ENCODE results near the gene GADD45GIP1. TPM values are rescaled to one million over a fixed set of nuclear protein-coding genes. Genes with fewer than 3 reads are reported as not detected.
A peak's percentile ranks its signal among the peaks of the same experiment; 100 is the strongest.

Gene GADD45GIP1
- total and polyA plus RNA-seq, 10 of the 15 experiments (the other 5 are each of a cell fraction or from before 2014, with no cell fraction given), result 5.1 to 136 (median 30.1) TPM

GRCh38 chr19:12965017-12965811 is 8.2 kb upstream of the GADD45GIP1 start (continued):
- peak; percentile 31 for TF ChIP-seq MEF2B (IDR thresholded peaks at IDR 0.05; ENCODE audit: partially characterized antibody, poor library complexity, severe bottlenecking)
- TF ChIP-seq NR2F1 (conservative IDR thresholded peaks at IDR 0.05), result peak; percentile 58
- TF ChIP-seq BCL11A (IDR thresholded peaks at IDR 0.05; ENCODE audit: low read depth, low read length), result no peak
- no peak for TF ChIP-seq USF1 (IDR thresholded peaks at IDR 0.05; ENCODE audit: borderline replicate concordance, extremely low read length, insufficient read depth, low read depth, low read length)
- TF ChIP-seq RAD21 (IDR thresholded peaks at IDR 0.05; ENCODE audit: insufficient read depth, low read depth, low read length), result peak; percentile 68
- no peak for TF ChIP-seq RFX5 (IDR thresholded peaks at IDR 0.05; ENCODE audit: low read depth, low read length)
- peak; percentile 81 to 99 (median 97) for TF ChIP-seq CTCF (IDR thresholded peaks at IDR 0.05 in 2 of 3, conservative IDR thresholded peaks at IDR 0.05 in 1 of 3; ENCODE audit: control insufficient read depth in 2 of 3, extremely low read depth in 1 of 3, insufficient read depth in 1 of 3, low read depth in 3 of 3, low read length in 3 of 3)
- 0 out of 2 replicates have a peak, but pooled peaks have one; percentile 18 for TF ChIP-seq TBL1XR1 (IDR thresholded peaks at IDR 0.05; ENCODE audit: low read depth, low read length)
- no peak for TF ChIP-seq MEF2A (IDR thresholded peaks at IDR 0.05; ENCODE audit: insufficient read depth, low read depth, low read length)
- no peak for TF ChIP-seq E4F1 (IDR thresholded peaks at IDR 0.05; ENCODE audit: borderline replicate concordance, partially characterized antibody)
- TF ChIP-seq CUX1 (IDR thresholded peaks at IDR 0.05; ENCODE audit: insufficient replicate concordance, low read depth, low read length), result no peak
- peak in 1 of 2 experiments; percentile 58; a peak in 1 of 4 replicates for TF ChIP-seq BHLHE40 (IDR thresholded peaks at IDR 0.05; ENCODE audit: borderline replicate concordance in 1 of 2, low read depth in 2 of 2, low read length in 1 of 2)
- no peak for TF ChIP-seq CBX5 (IDR thresholded peaks at IDR 0.05; ENCODE audit: low read depth)
- no peak for TF ChIP-seq SREBF1 (IDR thresholded peaks at IDR 0.05; ENCODE audit: low read length)
- peak; percentile 95 for TF ChIP-seq RB1 (IDR thresholded peaks at IDR 0.05; ENCODE audit: borderline replicate concordance)
- TF ChIP-seq MYB (IDR thresholded peaks at IDR 0.05; ENCODE audit: borderline replicate concordance, low read depth, low read length), result no peak
